Parathyroid adenoma (tissue), 2 donors: ENCODE data around the gene PRKG1.
"Not testable (repeated sequence)": the region's sequence is repeated elsewhere in the genome, so short reads cannot be mapped to it uniquely, and the experiment has no call there.

ENCODE experiments used
- H2AFZ ChIP-seq: fragments of 300-600 bp; sonication (generic); one replicate; pipeline ENCODE4 v1.7.0; 2017; ENCODE audit warnings: antibody characterized with exemption, mild to moderate bottlenecking
- H3K27ac ChIP-seq: fragments of 300-600 bp; sonication (generic); one replicate; pipeline ENCODE4 v1.7.0; 2017
- H3K27me3 ChIP-seq: fragments of 300-600 bp; sonication (generic); one replicate; pipeline ENCODE4 v1.7.0; 2017; ENCODE audit warnings: low read length; ENCODE audit not compliant: control insufficient read depth, insufficient read depth
- H3K36me3 ChIP-seq: fragments of 300-600 bp; sonication (generic); one replicate; pipeline ENCODE4 v1.7.0; 2017; ENCODE audit warnings: low read length; ENCODE audit not compliant: control insufficient read depth, insufficient read depth
- H3K4me1 ChIP-seq: fragments of 300-600 bp; sonication (generic); one replicate; pipeline ENCODE4 v1.7.0; 2017; ENCODE audit warnings: control low read depth
- H3K4me2 ChIP-seq: fragments of 300-600 bp; sonication (generic); one replicate; pipeline ENCODE4 v1.7.0; 2017; ENCODE audit warnings: low read length
- H3K4me3 ChIP-seq: fragments of 300-600 bp; sonication (generic); one replicate; pipeline ENCODE4 v1.7.0; 2017; ENCODE audit warnings: low read depth, low read length
- H3K79me2 ChIP-seq: fragments of 300-600 bp; sonication (generic); one replicate; pipeline ENCODE4 v1.7.0; 2017; ENCODE audit warnings: control low read depth
- H3K9ac ChIP-seq: fragments of 300-600 bp; sonication (generic); one replicate; pipeline ENCODE4 v1.7.0; 2017; ENCODE audit warnings: mild to moderate bottlenecking
- H3K9me3 ChIP-seq: fragments of 300-600 bp; sonication (generic); one replicate; pipeline ENCODE4 v1.7.0; 2017; ENCODE audit warnings: low read length; ENCODE audit not compliant: control insufficient read depth
- TF ChIP-seq, protein P1 (sequence below): fragments of 300-600 bp; sonication (generic); IDR thresholded peaks from one replicate; pipeline ENCODE4 v1.7.0; 2017; ENCODE audit warnings: antibody characterized with exemption, mild to moderate bottlenecking
- donor health status: primary hyperparathyroidism.

The PRKG1 gene

DNA sequence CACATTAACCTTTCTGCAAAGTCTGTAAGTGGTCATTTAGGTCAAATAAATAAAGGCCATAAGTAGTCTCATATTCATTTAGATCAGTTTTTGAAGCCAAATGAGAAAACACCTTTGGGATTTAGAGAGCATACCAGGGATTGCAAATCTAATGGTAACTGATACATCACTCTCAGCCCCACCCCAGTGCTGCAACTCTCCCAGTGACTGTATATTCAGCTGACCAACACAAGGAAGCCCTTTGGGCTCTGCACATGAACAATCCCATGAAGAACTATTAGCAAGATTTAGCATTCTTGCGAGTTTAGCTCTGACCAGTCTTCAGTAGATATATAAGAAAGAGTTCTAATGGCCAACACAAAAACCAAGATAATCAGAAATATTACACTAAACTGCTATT, 372.8 kb downstream of the PRKG1 start:
- Histone ChIP-seq H3K36me3 (no peaks in the 10 kb centered on the region), H3K4me1 (no peaks in the 10 kb centered on the region), H3K27ac (no peak overlapping the region), H3K4me3 (no peak overlapping the region), H3K27me3 (no peaks in the 10 kb centered on the region), H3K79me2 (no peaks in the 10 kb centered on the region), H3K9me3 (no peaks in the 10 kb centered on the region), H2AFZ (no peak overlapping the region), H3K4me2 (no peak overlapping the region), H3K9ac (no peak overlapping the region)
- TF ChIP-seq, protein P1, sequence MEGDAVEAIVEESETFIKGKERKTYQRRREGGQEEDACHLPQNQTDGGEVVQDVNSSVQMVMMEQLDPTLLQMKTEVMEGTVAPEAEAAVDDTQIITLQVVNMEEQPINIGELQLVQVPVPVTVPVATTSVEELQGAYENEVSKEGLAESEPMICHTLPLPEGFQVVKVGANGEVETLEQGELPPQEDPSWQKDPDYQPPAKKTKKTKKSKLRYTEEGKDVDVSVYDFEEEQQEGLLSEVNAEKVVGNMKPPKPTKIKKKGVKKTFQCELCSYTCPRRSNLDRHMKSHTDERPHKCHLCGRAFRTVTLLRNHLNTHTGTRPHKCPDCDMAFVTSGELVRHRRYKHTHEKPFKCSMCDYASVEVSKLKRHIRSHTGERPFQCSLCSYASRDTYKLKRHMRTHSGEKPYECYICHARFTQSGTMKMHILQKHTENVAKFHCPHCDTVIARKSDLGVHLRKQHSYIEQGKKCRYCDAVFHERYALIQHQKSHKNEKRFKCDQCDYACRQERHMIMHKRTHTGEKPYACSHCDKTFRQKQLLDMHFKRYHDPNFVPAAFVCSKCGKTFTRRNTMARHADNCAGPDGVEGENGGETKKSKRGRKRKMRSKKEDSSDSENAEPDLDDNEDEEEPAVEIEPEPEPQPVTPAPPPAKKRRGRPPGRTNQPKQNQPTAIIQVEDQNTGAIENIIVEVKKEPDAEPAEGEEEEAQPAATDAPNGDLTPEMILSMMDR: no peak

DNA sequence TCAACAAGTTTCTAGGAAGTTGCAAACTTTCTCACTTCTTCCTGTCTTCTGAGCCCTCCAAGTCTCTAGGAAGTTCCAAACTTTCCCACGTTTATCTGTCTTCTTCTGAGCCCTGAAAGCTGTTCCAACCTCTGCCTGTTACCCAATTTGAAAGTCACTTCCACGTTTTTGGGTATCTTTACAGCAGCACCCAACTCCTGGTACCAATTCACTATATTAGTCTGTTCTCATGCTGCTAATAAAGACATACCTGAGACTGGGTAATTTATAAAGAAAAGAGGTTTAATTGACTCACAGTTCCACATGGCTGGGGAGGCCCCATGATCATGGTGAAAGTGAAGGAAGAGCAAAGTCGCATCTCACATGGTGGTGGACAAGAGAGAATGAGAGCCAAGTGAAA, 381.5 kb downstream of the PRKG1 start:
- not testable (repeated sequence) for H2AFZ ChIP-seq, H3K9me3 ChIP-seq, H3K36me3 ChIP-seq, H3K4me3 ChIP-seq, H3K9ac ChIP-seq, H3K4me1 ChIP-seq, H3K4me2 ChIP-seq, H3K27me3 ChIP-seq, H3K79me2 ChIP-seq, H3K27ac ChIP-seq

DNA sequence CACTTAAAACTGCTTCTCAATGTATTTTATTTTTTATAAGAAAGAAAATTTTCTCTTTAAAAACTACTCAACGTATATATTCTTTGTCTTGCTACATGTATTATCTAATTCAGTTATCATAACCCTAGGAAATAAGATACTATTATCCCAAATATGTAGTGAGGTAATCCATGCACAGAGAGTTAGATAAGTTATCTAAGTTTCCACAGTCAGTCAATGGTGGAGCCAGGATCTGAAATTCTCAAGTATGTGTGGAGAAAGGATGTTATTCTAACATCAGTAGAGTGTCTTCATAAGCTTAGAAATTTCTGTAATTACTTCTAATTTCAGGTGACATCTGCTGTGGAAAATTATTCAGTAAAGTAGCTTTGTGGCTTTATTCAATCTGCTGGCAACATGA, 385.2 kb downstream of the PRKG1 start:
- Histone ChIP-seq H3K4me3 (no peak overlapping the region), H3K27ac (no peak overlapping the region), H3K4me1 (no peaks in the 10 kb centered on the region), H3K9me3 (no peaks in the 10 kb centered on the region), H3K79me2 (peaks cover 4% of the 10 kb centered on the region), H3K4me2 (no peak overlapping the region), H3K9ac (no peak overlapping the region), H3K27me3 (no peaks in the 10 kb centered on the region), H3K36me3 (no peaks in the 10 kb centered on the region), H2AFZ (no peak overlapping the region)
- TF ChIP-seq, protein P1: no peak

DNA sequence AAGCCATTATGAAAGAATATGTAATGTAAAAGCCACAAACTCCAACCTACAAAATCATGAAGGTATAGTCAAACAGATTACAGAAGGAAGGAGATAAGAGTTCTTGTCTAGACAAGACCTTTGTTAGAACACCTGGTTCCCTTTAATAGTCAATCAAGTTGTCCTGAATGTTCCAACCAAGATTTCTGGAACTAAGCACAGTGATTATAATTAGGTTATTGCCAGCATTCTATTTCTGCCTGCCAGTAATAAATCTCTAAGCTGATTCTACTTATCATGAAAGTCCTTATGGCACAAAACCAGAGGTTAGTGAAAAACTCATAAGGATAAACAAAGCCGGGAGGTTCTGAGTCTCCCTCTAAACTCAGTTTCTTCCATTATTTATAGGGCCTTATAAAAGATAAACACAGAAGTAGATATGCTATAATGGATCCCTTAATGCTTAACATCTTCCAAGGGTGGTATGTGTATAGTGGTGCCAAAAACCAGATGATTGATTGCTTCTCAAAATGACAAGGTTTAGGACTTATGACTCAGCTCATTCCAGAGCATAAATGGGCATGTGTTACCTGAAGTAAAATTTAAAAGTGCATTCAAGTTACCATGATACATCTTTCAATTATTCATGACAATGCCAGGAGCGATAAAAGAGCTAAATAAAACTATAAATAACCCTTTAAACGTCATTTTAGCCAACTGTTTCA, 387.9 kb downstream of the PRKG1 start:
- TF ChIP-seq, protein P1: no peak
- Histone ChIP-seq H3K27me3 (no peaks in the 10 kb centered on the region), H3K79me2 (peaks cover 4% of the 10 kb centered on the region), H3K27ac (no peak overlapping the region), H3K4me1 (no peaks in the 10 kb centered on the region), H3K9ac (no peak overlapping the region), H2AFZ (no peak overlapping the region), H3K4me3 (no peak overlapping the region), H3K4me2 (no peak overlapping the region), H3K9me3 (no peaks in the 10 kb centered on the region), H3K36me3 (no peaks in the 10 kb centered on the region)

DNA sequence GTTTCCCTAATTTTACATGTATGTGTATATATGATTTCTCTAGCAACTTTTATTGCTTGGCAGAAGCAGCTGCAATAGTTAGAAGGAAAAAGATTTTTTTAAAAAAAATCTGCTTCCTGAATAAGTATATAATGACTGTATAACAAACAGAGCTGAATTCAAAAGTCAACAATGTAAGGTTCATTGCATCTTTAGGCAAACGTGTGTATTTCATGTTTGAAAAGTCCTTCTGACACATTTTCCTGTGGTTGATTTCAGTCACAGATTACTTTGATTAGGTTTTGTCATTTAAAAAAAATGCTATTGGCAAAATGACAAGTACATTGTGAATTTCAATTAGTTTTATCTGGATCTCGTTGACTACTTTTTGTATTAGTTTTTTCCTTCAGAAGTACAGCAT, 394.1 kb downstream of the PRKG1 start:
- H3K4me2 ChIP-seq: no peak overlapping the region
- H3K4me1 ChIP-seq: no peaks in the 10 kb centered on the region
- no peak overlapping the region for H3K4me3 ChIP-seq
- H3K27me3 ChIP-seq: no peaks in the 10 kb centered on the region
- no peak overlapping the region for H2AFZ ChIP-seq
- TF ChIP-seq, protein P1: no peak
- H3K36me3 ChIP-seq: no peaks in the 10 kb centered on the region
- H3K9ac ChIP-seq: no peak overlapping the region
- H3K27ac ChIP-seq: no peak overlapping the region
- no peaks in the 10 kb centered on the region for H3K9me3 ChIP-seq
- H3K79me2 ChIP-seq: peaks cover 4% of the 10 kb centered on the region
